HG02943 (cell line): ENCODE results near the gene C18orf32.
"Not testable (repeated sequence)": the region's sequence is repeated elsewhere in the genome, so short reads cannot be mapped to it uniquely, and the experiment has no call there.

Experiments
- ATAC-seq: cut with Tn5 transposase; IDR thresholded peaks from one replicate; pipeline ENCODE4 v1.9.1; 2021; ENCODE audit warnings: mild to moderate bottlenecking, low read depth, moderate library complexity; ENCODE audit not compliant: unreplicated experiment

C18orf32 gene

DNA sequence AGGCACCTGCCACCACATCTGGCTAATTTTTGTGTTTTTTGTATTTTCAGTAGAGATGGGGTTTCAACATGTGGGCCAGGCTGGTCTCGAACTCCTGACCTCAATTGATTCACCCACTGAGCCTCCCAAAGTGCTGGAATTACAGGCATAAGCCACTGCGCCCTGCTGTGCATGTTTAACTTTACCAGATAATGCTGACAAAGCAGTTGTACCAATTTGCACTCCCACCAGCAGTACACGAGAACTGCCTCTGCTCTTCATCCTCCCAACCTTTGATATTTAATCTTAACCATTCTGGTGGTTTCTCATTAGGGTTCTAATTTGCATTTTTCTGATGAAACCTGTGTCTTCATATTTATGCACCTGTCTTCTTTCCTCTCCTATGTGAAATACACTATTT is 14.6 kb downstream of the C18orf32 start:
- ATAC-seq: no peak

DNA sequence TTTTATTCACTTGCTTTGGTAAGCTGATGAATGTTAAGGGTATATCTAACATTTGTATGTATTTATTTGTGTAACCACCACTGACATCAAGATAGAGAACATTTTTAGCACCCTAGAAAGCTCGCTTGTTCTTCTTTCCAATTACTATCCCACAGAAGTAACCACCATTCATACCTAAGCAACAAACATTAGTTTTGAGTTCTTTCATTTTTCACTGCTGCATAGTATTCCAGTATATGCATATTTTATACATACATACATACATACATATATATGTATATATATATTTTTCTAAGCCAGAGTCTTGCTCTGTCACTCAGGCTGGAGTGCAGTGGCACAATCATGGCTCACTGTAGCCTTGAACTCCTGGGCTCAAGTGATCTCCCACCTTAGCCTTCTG is 15.5 kb downstream of the C18orf32 start:
- no peak for ATAC-seq

DNA sequence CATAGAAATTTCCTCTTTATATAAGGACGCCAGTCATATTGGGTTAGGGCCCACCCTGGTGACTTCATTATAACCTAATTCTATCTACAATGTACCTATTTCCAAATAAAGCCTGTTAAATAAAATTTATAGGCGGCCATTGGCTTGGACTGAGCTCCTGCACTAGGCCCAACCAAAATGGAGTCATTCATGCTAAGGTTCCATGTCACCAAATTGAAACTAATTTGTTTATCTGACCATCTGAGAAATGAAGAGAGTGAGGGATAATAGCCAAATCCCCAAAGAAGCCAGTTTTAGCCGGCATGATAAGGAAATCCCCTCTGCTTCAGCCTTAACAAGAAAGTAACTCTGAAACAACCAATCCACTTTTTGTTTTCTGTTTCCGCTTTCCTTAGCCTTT is 19.4 kb downstream of the C18orf32 start:
- no peak for ATAC-seq

DNA sequence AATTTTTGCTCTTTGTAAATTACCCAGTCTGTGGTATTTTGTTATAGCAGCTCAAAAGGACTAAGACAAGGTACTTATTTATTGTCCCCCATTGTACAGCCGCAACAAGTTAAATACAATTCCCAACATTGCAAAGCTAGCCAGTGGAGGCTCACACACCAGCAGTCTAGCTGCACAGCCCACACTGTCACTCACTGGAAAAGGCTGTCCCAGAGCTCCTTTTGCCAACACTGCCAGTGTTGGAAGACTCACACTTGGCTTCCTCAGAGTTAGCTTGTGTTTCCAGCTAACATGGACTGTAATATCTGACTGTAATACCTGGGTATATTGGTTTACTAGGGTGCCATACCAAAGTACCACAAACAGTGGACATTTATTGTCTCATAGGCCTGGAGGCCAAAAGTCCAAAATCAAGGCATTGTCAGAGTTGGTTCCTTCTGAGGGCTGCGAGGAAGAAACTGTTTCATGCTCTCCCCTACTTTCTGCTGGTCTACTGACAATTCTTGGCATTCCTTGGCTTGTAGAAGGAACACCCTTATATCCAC is 19.9 kb downstream of the C18orf32 start:
- no peak for ATAC-seq

DNA sequence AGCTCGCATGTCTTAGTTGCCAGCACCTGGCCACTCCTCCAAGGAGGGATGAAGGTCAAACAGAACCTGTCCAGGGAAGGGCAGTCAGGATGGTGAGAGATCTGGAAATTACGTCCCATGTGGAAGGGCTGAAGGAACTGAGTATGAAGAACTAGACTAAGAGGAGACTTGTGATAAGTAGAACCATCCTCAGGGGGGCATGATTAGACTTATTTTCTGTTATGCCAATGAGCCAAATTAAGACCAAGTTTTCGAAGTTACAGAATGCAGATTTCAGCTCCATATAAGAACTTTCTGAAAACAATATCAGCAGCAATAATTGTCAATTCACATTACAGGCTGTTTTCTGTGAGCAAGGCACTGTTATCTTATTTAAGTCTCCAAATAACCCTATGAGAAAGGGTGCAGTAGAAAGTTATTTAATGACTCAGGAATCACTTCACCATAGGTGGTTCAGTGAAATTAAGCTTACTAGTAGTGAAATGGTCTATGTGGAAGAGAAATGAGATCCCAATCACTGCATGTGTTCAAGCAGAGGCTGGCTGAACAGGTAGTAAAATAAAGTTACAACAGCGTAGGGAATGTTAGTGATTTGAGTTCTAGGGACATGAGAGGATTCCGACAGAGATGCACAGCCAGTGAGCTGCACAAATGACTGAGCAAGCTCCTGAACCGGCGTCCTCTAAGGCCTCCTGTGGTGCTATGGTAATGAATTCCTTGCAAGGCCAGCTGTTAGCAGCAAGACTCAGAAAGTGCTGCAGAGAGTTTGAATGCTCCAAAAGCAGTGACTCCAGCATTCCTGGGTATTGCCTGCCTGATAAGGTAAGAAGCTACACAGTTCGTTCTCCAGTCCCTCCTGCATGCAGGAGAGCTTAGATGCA is 22.1 kb downstream of the C18orf32 start:
- no peak for ATAC-seq

DNA sequence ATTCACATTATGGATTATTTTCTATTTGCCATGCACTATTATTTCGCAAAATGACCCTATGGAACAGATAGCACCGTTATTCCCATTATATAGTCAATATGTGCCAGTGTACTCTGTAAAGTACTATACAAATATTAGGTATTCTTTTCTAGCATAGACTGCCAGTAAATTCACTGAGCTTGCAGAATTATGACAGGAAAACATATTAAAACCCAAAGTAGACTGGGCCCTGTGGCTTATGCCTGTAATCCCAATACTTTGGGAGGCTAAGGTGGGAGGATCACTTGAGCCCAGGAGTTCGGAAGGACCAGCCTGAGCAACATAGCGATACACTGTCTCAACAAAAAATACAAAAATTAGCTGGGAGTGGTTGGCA is 25.4 kb downstream of the C18orf32 start:
- ATAC-seq: no peak

DNA sequence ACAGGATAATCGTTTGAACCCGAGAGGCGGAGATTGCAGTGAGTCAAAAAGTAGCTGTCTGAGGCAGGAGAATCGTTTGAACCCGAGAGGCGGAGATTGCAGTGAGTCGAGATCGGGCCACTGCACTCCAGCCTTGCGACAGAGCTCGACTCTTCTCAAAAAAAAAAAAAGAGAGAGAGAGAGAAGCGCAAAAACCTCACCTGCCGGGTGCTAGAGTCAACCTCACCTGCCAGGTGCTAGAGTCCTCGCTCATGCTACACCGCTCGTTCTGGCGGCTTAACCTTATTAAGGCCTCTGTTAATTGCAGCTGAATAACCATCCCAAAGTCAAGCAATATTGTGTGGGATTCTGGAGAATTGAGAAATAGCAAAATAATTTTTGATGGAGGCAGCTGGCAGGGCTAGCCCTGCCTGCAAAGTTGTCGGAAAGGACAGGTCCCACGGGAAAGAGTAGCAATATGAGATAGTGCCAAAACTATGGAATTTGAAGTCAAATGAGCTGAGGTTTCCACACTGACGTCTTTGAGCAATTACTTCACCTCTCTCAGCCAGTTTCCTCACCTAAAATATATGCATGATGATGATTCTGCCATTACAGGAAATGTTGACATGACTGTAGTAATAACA is 25.9 kb downstream of the C18orf32 start:
- ATAC-seq: peak; percentile 7

DNA sequence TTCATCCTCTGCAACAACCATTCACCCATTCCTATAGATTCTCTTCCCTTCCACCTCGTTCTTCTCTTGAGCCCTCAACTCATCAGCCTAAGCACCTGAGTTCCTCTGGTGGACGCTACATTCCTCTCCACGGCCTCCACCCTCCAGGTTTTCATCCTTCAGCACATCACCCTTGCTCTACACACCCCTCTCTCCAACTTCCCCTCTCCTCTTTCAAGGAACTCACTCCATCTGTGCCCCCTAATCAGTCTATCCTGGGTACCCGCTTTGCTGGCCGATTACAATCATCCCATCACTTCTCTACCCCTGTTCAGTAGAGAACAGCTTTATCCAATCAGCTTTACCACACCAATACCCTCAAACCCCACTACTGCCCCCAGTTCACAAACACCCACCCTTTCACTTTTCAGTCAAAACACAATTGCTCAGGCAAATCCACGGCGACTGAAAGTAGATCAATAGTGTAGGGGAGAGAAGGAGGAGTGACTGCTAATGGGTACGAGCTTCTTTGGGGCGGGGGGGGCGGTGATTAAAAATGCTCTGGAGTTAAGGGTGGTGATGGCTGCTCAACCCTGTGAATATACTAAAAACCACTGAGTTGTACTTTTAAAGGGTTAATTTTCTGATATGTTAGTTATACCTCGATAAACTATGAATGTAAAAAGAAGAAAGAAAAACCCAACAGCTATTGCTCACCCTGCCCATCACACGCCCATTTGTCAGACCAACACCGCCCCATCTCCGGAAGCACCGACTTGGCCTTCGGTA is 27.4 kb downstream of the C18orf32 start:
- peak; percentile 40 for ATAC-seq

DNA sequence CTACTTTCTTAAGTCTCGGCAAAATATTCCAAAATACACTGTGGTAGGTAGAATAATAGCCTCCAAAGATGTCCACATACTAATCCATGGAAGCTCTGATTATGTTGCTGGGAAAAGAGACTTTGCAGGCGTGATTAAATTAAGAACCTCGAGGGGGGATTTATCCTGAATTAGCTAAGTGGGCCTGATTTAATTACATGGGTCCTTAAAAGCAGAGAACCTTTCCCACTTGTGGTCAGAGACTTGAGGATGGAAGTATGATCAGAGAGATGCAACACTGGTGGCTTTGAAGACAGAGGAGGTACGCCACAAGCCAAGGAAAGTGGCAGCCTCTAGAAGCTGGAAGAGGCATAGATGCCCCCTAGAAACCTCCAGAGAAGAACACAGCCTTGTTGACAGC is 29.4 kb downstream of the C18orf32 start:
- ATAC-seq: no peak

DNA sequence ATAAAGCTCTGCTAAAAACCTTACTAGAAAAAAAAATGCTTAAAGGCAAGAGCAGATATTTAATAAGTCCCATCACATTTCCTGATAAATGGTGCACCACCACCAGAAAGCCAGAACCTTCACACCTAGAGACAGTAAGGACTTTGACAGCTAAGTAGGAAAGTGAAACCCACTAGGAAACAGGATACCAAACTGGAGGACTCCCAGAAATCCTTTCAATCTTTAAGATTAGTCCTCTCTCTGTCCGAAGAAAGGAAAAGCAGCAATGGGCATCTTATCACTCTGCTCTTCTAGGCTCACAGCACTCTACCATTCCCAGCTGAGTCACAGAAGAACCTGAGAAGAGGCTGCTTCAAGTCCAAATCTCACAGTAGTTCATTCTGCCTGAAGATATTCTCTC is 30.2 kb downstream of the C18orf32 start:
- ATAC-seq: no peak

DNA sequence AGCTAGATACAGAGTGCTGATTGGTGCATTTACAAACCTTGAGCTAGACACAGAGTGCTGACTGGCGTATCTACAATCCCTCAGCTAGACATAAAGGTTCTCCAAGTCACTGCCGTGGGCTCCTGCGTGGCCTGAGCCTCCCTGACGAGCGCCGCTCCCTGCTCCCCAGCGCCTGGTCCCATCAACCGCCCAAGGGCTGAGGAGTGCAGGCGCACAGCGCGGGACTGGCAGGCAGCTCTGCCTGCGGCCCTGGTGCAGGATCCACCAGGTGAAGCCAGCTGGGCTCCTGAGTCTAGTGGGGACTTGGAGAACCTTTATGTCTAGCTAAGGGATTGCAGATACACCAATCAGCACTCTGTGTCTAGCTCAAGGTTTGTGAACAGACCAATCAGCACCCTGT is 34.5 kb downstream of the C18orf32 start:
- not testable (repeated sequence) for ATAC-seq

DNA sequence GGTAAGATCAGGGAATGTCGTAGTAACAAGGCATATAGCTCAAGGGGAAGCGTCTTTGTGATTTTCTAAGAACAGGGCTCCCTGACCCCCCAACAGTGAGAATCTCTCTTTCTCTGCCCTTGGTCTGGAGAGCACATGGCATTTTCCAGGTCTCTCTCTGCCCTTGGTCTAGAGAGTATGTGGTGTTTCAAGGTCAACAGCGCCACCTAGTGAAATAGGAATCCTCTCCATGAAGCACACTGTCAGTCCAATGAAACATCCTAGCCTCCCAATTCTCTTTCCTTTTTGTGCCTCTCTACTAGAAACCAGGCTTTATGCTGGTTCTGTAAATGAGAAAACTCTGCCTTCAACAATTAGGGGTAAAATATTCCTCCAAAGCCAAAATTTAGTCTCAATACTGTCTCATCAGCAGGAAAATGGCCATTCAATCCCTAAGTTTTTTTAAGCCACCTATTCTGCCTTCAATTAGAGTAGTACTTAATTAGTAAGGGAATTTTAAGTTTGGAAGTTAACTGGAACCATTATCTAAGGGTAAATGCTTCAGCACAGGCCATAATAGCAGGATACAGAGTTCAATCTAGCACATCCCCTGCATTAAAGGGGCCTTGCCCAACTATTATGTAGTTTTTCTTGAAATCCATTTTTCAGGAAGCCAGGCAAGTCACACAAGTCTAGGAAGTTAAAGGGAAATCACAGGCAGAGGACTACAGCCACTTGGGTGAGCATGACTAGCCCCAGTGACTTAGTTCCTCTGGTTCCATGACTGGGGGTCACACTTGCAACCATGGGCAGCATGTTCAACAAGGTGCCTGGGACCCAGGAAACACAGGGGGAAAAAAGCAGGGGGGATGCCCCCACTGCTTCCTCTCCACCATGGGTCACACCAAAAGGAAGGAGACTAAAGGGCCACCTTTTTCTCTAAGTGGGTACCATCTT is 39.0 kb downstream of the C18orf32 start:
- no peak for ATAC-seq

DNA sequence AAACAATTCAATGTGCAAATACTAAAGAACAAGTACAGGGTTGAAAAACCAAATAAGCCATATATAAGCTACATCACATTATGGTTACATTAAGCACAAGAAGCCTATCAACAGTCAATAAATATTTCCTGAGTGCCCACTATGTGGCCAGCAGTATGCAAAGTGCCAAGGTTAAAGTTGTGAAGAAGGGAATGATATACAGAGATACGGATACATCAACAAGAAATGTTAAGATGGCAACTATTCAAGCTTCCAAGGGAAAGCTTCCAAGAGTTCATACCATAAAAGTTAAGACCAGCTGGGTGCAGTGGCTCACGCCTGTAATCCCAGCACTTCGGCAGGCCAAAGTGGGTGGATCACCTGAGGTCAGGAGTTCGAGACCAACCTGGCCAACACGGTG is 40.6 kb downstream of the C18orf32 start:
- no peak for ATAC-seq

DNA sequence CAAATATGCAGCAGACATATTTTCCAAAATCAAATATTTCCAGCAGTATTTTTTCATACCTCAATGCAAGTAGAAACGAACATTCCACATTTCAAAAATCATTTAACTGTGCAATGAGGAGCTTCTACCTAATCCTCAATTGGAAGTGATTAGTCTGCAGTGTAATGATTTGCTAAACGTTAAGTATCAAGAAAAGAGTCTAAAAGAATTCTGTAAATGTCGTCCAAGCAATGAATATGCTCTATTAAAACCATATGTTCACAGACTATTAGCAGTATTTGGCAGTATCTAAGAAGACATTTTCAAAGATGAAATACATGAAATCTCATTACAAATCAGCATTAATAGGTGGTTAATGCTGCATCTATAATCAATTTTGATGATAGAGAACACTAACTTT is 42.5 kb downstream of the C18orf32 start:
- no peak for ATAC-seq

DNA sequence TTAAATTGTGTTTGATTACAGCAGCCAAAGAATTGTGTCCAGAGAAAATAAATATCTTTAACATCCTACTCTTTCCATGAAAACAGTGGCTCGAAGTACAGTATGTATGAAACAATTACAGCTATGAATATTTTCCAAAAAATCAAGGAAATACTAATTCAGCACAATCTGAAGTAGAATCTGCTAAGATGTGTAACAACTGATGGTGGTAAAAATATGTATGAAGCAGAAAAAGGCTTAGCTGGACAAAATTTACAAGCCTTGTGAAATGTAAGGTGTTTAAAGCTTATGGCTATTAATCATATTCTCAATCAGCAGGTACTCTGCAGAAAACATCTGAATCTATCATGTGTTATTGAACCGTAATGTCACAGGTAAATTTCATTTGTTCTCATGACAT is 43.2 kb downstream of the C18orf32 start:
- ATAC-seq: no peak

DNA sequence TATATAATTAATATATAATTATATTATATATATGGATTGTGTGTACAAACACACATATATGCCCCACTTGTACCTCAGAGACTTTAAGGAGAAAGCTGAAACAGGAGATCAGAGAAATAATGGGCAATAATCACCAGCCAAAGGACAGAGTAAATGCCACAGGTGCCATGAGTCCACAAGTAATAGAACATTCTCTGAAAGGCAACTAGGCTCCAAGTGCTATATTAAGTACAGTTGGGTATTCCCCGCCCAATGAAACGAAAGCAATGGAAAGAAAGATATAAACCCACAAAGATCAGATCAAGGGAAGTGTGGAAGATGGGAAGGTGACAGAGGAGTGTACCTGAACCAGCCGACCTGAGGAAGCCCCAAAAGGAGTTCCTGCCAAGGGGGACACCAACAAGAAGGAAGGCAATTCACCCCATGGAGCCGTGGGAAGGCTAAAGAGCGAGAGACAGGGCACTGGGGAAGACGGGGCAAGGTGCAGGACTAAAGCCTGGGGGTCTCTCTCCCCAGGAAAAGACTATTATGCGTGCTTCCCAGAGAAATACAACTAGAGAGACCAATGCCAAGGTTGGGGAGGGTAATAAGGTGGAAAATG is 45.6 kb downstream of the C18orf32 start:
- ATAC-seq: no peak

DNA sequence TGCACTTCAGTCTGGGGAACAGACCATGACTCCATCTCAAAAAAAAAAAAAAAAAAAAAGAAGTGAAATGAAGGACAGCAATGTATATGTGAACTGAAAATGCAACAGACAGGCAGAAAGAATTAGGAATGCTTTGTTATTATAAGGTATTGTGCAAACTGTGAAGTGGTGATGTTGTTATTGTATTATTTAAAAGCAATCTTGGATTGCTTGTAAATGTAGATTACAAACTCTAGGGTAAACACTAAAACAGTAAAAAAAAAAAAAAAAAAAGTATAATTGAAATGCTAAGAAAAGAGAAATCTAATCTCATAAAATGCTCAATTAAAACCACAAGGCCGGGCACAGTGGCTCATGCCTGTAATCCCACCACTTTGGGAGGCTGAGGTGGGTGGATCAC is 51.9 kb downstream of the C18orf32 start:
- no peak for ATAC-seq

DNA sequence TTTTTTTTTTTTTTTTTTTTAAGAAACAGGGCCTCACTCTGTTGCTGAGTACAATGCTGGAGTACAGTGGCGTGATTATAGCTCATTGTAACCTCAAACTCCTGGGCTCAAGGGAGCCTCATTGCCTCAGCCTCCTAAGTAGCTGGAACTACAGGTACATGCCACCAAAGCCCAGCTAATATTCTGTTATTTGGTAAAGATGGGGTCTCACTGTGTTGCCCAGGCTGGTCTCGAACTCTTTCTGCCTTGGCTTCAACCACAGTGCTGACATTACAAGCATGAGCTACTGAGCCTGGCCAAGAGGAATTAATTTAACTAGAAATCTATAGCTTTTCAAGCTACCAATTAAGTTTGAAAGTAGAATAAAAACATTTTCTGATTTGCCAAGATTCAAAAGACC is 54.4 kb downstream of the C18orf32 start:
- no peak for ATAC-seq

DNA sequence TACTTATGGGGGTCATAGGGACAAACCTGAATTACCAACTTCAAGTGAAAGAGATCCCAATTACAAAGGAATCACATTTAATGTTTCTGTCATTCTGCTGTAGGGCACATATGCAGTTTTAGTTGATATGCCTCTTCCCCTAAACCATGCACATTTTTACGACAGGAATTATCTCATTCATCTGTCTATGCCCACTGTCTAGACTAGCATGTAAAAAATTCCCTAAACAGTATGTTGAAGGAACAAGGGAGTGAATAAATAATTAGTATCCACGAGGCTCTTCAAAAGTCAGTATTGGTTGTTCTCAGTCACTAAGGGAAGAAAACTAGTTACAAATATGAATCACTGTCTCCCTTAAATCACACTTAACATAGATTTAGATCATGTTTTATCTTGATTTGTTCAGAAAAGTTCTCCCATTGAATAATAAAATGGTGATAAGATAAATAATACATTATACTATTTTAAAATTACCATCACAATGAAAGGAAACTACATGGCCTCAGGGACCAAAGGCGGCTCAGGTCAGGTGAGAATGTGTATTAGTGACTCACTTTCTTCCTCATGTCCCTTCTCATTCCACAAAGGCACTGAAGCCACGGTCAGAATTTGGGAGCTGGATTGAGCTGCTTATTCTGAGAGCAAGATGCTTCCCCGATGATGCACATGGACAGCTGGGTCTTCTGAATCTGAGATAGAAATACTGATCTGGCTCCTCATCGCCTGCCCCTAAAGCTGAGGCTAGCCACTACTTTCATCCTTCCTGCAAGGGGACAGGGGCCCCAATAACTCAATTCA is 55.7 kb downstream of the C18orf32 start:
- no peak for ATAC-seq
